Measurements from ENCODE around the gene NFIA. TPM values are rescaled to one million over a fixed set of nuclear protein-coding genes. Genes with fewer than 3 reads are reported as not detected.
A peak's percentile ranks its signal among the peaks of the same experiment; 100 is the strongest.

Gene NFIA
- total and polyA plus RNA-seq, 2 of the 13 experiments (the other 11 are each of a cell fraction or from before 2014, with no cell fraction given): 14.7 to 28.5 TPM

DNA sequence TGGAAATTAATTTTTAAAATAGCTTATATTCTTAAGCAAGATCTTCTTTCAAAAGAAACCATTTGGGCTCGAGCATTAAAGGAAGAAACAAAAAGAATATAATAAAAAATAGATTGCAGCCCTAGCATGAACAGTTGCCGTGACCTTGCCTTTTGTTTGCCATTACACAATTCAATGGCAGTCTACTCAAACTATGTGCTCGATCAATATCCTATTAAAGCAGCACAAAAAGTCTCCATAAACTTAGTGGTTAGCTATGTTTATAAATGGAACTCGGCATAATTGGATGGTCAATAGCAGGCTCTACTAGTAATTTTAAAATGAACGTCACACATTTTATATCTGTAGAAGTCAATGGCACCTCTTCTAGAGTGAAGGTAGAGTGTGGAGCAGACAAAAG lies 256.5 kb downstream of the NFIA start (continued):
- TF ChIP-seq, protein P1, sequence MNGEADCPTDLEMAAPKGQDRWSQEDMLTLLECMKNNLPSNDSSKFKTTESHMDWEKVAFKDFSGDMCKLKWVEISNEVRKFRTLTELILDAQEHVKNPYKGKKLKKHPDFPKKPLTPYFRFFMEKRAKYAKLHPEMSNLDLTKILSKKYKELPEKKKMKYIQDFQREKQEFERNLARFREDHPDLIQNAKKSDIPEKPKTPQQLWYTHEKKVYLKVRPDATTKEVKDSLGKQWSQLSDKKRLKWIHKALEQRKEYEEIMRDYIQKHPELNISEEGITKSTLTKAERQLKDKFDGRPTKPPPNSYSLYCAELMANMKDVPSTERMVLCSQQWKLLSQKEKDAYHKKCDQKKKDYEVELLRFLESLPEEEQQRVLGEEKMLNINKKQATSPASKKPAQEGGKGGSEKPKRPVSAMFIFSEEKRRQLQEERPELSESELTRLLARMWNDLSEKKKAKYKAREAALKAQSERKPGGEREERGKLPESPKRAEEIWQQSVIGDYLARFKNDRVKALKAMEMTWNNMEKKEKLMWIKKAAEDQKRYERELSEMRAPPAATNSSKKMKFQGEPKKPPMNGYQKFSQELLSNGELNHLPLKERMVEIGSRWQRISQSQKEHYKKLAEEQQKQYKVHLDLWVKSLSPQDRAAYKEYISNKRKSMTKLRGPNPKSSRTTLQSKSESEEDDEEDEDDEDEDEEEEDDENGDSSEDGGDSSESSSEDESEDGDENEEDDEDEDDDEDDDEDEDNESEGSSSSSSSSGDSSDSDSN (CRISPR knock-in tag; IDR thresholded peaks at IDR 0.05): no peak
- peak; percentile 44; the same call in 1 of the 2 replicates for TF ChIP-seq KMT2A (CRISPR knock-in tag; IDR thresholded peaks at IDR 0.05)
- no peak for TF ChIP-seq ZNF264 (CRISPR knock-in tag; IDR thresholded peaks at IDR 0.05)
- TF ChIP-seq DNMT3B (CRISPR knock-in tag; conservative IDR thresholded peaks at IDR 0.05): 0 out of 2 replicates have a peak, but pooled peaks have one; percentile 68
- no peak for TF ChIP-seq KLF11 (CRISPR knock-in tag; IDR thresholded peaks at IDR 0.05)
- no peak for TF ChIP-seq ZNF614 (CRISPR knock-in tag; IDR thresholded peaks at IDR 0.05; ENCODE audit: borderline replicate concordance)
- TF ChIP-seq POGZ (CRISPR knock-in tag; IDR thresholded peaks at IDR 0.05): peak; percentile 79
- TF ChIP-seq GTF3A (CRISPR knock-in tag; conservative IDR thresholded peaks at IDR 0.05): no peak
- TF ChIP-seq ZNF780A (CRISPR knock-in tag; IDR thresholded peaks at IDR 0.05): no peak
- TF ChIP-seq ZNF567 (CRISPR knock-in tag; IDR thresholded peaks at IDR 0.05; ENCODE audit: borderline replicate concordance): no peak
- TF ChIP-seq, protein P2, sequence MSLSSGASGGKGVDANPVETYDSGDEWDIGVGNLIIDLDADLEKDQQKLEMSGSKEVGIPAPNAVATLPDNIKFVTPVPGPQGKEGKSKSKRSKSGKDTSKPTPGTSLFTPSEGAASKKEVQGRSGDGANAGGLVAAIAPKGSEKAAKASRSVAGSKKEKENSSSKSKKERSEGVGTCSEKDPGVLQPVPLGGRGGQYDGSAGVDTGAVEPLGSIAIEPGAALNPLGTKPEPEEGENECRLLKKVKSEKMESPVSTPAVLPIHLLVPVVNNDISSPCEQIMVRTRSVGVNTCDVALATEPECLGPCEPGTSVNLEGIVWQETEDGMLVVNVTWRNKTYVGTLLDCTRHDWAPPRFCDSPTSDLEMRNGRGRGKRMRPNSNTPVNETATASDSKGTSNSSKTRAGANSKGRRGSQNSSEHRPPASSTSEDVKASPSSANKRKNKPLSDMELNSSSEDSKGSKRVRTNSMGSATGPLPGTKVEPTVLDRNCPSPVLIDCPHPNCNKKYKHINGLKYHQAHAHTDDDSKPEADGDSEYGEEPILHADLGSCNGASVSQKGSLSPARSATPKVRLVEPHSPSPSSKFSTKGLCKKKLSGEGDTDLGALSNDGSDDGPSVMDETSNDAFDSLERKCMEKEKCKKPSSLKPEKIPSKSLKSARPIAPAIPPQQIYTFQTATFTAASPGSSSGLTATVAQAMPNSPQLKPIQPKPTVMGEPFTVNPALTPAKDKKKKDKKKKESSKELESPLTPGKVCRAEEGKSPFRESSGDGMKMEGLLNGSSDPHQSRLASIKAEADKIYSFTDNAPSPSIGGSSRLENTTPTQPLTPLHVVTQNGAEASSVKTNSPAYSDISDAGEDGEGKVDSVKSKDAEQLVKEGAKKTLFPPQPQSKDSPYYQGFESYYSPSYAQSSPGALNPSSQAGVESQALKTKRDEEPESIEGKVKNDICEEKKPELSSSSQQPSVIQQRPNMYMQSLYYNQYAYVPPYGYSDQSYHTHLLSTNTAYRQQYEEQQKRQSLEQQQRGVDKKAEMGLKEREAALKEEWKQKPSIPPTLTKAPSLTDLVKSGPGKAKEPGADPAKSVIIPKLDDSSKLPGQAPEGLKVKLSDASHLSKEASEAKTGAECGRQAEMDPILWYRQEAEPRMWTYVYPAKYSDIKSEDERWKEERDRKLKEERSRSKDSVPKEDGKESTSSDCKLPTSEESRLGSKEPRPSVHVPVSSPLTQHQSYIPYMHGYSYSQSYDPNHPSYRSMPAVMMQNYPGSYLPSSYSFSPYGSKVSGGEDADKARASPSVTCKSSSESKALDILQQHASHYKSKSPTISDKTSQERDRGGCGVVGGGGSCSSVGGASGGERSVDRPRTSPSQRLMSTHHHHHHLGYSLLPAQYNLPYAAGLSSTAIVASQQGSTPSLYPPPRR (CRISPR knock-in tag; IDR thresholded peaks at IDR 0.05; ENCODE audit: borderline replicate concordance): peak; percentile 55; the same call in 1 of the 2 replicates
- TF ChIP-seq ZNF143 (CRISPR knock-in tag; IDR thresholded peaks at IDR 0.05): no peak
- TF ChIP-seq FOXK1 (CRISPR knock-in tag; IDR thresholded peaks at IDR 0.05; ENCODE audit: borderline replicate concordance, low read depth): peak; percentile 19; the same call in 1 of the 2 replicates
- TF ChIP-seq CC2D1A (CRISPR knock-in tag; IDR thresholded peaks at IDR 0.05): no peak
- TF ChIP-seq, protein P3, sequence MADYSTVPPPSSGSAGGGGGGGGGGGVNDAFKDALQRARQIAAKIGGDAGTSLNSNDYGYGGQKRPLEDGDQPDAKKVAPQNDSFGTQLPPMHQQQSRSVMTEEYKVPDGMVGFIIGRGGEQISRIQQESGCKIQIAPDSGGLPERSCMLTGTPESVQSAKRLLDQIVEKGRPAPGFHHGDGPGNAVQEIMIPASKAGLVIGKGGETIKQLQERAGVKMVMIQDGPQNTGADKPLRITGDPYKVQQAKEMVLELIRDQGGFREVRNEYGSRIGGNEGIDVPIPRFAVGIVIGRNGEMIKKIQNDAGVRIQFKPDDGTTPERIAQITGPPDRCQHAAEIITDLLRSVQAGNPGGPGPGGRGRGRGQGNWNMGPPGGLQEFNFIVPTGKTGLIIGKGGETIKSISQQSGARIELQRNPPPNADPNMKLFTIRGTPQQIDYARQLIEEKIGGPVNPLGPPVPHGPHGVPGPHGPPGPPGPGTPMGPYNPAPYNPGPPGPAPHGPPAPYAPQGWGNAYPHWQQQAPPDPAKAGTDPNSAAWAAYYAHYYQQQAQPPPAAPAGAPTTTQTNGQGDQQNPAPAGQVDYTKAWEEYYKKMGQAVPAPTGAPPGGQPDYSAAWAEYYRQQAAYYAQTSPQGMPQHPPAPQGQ (CRISPR knock-in tag; IDR thresholded peaks at IDR 0.05; ENCODE audit: borderline replicate concordance): no peak
- no peak for TF ChIP-seq SRSF9 (IDR thresholded peaks at IDR 0.05; ENCODE audit: borderline replicate concordance, insufficient read depth, low read depth, low read length, poor library complexity, severe bottlenecking)
- TF ChIP-seq, protein P4, sequence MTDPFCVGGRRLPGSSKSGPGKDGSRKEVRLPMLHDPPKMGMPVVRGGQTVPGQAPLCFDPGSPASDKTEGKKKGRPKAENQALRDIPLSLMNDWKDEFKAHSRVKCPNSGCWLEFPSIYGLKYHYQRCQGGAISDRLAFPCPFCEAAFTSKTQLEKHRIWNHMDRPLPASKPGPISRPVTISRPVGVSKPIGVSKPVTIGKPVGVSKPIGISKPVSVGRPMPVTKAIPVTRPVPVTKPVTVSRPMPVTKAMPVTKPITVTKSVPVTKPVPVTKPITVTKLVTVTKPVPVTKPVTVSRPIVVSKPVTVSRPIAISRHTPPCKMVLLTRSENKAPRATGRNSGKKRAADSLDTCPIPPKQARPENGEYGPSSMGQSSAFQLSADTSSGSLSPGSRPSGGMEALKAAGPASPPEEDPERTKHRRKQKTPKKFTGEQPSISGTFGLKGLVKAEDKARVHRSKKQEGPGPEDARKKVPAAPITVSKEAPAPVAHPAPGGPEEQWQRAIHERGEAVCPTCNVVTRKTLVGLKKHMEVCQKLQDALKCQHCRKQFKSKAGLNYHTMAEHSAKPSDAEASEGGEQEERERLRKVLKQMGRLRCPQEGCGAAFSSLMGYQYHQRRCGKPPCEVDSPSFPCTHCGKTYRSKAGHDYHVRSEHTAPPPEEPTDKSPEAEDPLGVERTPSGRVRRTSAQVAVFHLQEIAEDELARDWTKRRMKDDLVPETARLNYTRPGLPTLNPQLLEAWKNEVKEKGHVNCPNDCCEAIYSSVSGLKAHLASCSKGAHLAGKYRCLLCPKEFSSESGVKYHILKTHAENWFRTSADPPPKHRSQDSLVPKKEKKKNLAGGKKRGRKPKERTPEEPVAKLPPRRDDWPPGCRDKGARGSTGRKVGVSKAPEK (CRISPR knock-in tag; IDR thresholded peaks at IDR 0.05; ENCODE audit: borderline replicate concordance): no peak
- TF ChIP-seq NFKB2 (CRISPR knock-in tag; IDR thresholded peaks at IDR 0.05; ENCODE audit: borderline replicate concordance): no peak
